HG03521 (cell line): ENCODE results near the gene C6orf120.

Experiments
- ATAC-seq: cut with Tn5 transposase; IDR thresholded peaks from one replicate; pipeline ENCODE4 v1.9.1; 2021; ENCODE audit warnings: mild to moderate bottlenecking, moderate library complexity; ENCODE audit not compliant: unreplicated experiment

C6orf120 gene

DNA sequence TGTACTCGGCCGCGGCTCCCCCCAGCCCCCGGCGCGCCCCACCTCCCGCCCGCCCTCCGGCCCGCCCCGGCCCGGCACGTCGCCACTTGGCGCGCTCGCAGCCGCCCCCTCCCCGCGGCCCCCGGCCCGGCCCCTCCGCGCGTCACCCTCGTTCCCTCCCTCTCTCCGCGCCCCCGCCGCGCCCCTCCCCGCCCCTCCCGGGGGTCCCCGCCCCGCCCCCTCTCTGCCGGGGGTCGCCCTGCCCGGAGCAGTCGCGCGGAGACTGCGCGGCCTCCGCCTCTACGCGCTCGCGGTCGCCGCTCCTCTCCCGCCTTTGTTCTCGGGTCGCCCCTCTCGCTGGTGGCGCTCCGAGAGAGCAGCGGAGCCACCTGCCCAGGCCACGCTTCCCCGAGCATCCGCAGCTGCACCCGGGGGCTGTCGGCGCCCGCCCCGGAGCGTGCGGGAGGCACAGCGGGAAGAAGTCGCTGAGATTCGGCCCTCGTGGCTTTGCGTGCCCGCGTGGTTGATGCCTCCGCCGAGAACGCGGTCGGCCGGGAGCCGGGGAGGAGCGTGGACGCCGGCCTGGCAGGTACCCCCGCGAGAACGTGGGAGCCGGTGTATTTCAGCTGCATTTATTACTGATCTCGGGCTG is 22.7 kb downstream of the C6orf120 start, which contains the start of gene PHF10:
Gene PHF10 (minus strand): TSS at position 7 of the 631 bp plus-strand sequence. CDS start 569 bp downstream, outside the sequence.
- ATAC-seq: peak; percentile 34

DNA sequence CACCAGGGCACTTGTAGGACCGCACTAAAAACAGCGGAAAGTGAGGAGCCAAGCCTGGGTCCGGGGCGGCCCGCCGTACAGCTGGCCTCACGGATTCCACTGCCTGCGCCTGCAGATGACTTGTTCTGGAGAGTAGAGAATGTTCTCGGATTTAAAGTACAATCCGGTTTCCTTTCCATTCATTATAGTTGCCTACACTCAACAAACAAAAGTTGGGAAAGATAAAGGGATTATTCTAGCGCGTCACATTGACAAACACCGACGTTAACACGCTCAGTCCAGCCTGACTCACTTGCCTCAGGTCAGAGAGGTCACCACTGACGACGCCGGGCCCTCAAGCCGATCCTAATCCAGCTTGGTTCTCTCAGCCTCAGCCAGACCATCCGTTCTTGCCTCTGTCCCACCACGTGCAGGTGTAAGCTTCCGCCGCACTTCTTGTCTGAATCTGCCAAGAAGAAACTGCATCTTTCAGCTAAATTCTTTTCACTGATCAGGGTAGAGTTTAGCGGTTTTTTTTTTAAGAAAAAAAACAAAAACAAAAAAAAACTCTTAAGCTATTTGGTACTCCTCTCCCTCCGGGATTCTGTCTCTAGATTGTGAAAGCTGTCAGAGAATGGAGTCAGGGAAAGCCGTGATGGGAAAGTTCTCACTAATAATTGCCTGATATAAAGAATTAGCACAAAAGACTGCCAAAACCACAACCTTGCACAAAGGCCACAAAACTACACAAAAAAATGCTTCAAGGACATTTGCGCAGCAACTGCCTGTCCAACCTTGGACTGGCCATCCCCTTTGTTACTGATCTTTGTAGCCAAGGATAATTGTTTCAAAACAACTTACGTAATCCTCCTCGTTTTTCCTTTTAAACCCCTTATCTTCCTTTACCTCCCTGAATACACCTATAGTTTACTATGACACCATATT is 23.5 kb downstream of the C6orf120 start:
- ATAC-seq: no peak

DNA sequence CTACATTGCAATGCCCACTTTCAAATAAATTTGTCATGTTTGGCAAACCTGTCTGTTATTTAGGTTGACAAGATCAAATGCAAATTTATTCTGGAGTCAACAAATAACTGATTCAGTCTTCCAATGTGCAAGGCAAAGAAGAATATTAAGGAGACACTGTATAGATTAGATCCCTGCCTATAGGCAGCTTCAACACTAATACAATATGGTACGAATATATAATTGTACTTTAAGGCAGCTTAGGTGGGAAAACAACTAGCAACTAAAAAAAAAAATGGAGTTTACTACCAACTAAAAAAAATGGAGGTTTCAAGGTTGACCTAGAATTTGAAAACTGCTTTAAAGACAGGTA is 24.1 kb downstream of the C6orf120 start:
- ATAC-seq: no peak

DNA sequence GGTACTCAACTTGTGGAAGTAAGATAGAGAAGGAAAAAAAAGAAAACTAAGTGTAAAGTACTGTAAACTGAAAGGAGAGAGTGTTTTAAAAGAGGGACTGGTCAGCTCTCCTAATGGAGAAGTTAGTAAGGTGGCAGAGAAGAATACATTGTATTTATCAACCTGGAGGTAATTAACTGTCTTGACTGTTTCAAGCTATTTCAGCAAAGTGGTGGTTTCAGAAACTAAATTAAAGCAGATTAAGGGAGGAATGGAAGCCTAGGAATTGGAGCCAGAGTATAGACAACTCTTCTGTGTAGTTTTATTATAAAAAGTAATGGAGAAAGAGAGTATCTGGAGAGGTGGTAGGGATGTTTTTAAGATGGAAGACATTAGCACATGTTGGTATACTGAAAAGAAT is 25.0 kb downstream of the C6orf120 start:
- no peak for ATAC-seq

DNA sequence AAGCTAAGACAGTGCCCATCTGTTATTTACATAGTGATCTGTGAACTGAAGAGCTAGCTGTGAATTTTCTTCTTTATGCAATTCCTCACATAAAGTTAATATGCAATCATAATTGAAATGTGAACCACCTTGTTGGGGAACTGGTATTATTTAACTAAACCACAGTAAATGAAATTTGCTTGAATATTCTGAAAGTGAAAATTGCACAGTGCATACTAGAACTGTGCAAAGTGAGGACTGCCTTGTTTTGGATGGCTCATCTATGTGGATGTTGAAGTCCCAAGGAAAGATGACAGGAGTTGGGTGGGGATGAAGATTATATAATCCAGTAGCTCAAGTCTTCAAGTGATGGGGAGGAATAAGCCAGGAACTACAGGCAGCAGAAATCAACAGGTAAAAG is 28.0 kb downstream of the C6orf120 start:
- ATAC-seq: no peak

DNA sequence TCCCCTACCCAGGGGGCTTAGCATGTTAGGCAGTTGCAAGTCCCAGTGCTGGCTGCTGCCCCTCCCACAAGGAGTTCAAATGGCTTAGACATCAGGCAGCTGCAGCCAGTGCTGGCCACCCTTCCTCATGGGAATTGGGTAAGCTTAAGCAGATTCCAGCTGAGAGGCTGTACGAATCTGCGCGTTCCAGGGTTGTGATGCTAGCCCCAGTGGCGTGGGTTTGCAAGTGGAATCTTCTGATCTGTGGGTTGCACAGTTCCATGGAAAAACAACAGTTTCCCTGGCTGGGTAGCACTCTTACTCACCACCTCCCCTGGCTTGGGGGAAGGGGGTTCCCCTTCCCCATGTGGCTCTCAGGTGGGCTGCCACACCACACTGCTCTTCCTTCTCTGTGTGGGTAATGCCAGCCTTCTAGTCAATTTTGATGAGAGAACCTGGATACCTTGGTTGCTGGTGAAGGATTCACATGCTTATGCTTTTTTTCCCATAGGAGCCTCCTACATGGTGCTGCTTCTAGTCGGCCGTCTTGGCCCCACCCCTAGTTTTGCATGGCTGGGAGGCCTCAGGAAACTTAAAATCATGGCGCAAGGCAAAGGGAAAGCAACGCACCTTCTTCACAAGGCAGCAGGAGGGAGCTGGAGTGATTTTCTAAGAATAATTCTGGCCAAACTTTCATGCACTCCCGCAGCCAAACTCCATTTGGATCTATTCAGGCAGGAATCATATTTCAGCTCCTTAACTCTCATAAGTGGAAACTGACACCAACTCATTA is 36.5 kb downstream of the C6orf120 start:
- no peak for ATAC-seq

DNA sequence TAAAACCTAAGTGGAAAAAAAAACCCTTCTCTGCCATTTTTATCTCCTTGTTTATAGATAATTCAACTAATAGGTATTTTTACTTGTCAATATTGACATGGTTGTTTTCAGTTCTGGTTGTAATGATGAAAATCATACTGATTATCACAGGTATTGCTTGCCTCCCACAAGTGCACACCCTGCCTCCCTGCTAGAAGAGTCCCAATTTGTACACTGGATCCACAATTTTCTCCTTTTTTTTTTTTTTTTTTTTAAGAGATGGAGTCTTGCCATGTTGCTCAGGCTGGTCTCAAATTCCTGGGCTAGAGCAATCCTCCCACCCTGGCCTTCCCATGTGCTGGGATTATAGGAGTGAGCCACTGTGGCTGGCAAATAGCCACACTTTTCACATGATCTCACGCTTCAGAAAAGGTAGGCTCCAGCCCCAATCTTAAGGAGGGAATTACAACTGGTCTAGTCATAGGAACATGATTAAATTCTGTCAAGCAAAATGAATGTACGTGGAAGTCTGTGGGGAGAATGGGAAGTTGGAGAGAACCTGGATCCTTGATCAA is 37.1 kb downstream of the C6orf120 start:
- no peak for ATAC-seq

DNA sequence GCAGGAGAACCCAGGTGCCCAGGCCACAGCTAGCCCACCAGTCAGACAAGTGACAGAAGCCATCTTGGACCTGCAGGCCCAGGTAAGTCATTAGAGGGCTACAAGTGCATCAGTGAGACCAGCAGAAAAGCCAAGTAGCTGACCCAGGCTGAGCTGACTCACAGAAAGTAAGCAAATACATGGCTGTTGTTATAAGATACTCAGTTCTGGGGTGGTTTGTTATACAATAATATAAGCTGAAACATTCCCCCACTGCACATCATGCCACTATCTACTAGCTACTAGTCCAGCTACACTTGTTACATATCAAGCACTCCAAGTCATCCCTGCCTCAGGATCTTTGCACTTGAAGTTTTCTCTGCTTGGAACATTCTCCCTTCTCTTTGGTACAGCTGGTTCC is 39.4 kb downstream of the C6orf120 start:
- ATAC-seq: no peak

DNA sequence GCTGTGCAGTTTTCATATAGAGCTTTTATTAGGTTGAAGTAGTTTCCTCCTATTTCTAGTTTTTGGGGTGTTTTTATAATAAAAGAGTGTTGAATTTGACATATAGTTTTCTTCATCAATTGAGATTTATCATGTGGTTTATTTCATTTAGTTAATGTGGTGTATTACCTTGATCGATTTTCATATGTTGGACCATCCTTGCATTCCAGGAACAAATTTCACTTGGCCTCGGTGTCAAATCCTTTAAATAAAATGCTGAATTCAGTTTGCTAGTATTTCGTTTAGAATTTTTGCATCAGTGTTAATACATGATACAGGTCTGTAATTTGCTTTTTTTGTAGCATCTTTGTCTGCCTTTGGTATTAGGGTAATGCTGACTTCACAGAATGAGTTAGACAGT is 43.5 kb downstream of the C6orf120 start:
- no peak for ATAC-seq

DNA sequence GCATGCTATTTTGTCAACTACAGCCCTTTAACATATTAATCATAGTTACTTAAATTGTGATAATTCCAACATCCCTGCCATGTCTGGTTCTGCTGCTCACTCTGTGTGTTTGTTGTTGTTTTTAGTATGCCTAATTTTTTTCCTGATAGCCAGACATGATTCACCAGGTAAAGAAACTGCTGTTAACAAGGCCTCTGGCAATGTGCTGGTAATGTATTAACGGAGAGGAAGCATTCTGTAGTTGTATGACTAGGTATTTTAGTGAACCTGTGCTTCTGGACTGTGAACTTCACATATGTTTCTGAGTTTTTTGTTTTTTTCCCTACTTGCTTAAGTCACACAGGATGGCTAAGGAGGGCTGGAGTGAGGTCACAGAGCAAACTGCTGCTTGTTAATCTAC is 44.6 kb downstream of the C6orf120 start:
- no peak for ATAC-seq

DNA sequence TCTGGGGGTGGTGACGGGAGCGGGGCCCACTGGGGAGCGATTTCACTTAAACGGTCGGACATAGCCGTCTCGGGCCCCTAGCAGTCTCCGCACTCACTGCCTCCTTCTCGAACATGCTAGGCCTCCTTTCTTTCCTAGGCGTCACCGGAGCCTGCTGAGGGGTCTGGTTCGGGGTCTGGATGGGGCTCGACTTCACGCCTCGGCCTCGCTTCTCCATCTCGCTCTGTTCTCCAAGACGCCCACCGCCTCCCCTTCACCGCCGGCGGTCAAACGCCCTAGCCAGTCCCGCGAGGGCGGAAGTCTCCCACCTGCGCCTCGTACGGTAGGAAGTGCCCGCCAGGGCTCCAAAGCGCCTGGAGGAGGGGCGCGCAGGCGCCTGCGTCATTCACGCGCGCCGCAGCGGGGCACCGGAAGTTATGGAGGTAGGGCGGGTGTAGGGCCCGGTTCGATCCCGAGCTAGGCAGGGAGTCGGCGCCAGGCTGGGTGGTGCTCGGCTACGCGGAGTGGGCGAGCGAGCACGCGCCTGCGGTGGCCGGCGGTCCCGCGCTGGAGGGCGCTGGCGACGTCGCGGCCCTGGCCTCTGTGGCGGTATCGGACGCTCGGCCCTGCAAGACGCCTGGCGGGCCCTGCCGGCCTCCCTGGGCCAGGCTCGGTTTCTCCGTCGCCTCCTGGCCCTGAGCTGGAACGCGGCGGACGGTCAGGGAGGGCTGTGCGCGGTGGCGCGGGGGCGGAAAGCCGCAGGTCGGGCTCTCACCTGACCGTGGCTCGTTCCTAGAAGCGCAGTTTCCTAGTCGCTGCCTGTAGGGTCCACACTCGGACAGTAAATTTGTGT is 49.5 kb downstream of the C6orf120 start, which contains the start of the genes DYNLT2 and ERMARD:
Gene DYNLT2 (minus strand): TSS at position 331 of the 832 bp plus-strand sequence. CDS start 114 bp downstream, at position 217.
Gene ERMARD (plus strand): TSS at position 381 of the 832 bp plus-strand sequence. CDS start 36 bp downstream, at position 417.
- peak; percentile 92 for ATAC-seq

DNA sequence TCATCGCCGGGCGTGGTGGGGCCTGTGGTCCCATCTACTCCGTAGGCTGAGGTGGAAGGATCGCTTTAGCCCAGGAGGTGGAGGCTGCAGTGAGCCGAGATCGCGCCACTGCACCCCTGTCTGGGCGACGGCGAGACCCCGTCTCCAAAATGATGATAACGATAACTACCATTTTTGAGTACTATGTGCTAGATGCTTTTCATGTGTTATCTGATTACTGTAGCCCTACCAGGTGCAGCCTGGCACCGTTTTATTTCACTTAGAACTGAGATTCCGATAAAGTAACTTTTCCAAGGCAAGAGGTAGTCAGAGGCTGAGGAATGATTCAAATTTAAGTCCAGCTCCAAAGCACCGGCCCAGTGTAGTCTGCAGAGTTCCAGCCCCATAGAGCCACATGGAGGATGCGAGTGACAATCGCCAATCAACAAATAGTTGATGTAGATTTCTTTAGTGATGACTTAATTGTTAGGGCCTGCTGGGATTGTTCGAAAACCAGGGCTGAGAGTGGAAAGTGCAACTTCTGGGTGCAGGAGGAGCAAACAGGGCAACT is 50.2 kb downstream of the C6orf120 start:
- no peak for ATAC-seq
